ENCODE data around the gene DCAF5.
"Not testable (repeated sequence)": the region's sequence is repeated elsewhere in the genome, so short reads cannot be mapped to it uniquely, and the experiment has no call there.

The DCAF5 gene

DNA sequence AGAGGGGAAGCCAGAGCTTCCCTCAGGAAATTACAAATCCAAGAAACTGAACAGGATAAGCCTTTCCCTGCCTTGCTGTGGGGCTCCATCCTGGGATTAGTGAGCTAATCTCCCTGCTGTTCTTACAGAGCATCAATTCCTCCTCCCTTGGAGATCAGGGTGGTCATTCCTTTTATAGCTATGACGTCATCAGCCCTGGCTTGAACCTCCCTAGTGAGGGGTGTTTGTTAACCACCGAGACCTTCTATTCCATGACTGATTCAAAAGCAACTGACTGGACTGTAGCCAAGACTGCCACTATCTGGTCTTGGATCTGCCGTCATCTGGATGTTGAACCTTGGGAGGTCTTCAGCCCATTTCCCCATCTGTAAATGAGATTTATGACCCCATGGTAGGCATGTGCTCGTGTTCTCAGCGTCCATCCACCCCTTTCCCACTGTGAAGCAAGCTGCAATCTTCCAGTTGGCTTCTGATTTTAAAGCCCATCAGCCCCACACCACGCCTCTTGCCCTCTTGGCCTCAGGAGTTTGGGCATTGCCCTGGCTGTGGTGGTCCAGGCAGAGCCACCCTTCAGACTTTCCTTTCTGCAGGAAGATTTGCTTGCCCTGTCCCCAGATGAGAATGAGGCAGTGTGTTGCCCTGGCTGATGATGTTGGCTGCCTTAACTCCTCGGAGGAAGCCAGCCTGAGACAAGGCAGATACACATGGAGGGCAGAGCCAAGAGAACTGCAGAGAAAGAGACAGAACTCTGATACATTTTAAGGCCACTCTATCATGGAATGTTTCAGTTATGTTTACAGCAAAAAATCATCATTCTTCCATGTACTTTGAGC lies 114.2 kb downstream of the DCAF5 start:
- DNase-seq, result no peak

DNA sequence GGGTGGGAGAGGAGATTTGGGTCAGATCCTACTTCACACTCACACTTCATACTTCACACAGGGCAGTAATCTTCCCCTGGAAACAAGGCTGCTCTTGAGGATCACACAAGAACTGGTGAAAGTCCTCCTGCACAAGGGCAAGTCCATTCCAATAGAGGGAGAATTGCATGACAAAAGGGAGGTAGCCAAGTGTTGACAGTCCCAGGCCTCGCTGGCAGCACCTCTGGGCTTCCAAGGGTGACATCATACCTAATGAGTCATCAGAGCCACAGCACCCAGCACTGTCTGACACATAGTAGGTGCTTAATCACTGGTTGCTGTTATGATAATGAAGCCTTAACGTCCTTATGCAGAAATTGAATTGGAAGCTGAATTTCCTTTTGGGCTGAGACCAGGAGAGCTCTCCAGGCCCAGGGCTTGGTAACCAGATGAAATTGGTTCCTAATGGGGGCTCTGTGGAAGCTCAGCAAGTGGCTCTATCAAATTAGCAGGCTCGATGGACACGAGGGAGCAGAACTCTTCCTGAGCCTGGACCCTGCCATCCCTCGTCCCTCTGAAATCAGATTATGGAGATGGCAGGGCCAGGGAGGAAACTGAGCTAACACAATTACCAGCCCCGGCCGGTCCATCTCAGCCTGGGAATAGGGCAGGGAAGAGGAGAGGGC lies 115.0 kb downstream of the DCAF5 start:
- no peak for DNase-seq

DNA sequence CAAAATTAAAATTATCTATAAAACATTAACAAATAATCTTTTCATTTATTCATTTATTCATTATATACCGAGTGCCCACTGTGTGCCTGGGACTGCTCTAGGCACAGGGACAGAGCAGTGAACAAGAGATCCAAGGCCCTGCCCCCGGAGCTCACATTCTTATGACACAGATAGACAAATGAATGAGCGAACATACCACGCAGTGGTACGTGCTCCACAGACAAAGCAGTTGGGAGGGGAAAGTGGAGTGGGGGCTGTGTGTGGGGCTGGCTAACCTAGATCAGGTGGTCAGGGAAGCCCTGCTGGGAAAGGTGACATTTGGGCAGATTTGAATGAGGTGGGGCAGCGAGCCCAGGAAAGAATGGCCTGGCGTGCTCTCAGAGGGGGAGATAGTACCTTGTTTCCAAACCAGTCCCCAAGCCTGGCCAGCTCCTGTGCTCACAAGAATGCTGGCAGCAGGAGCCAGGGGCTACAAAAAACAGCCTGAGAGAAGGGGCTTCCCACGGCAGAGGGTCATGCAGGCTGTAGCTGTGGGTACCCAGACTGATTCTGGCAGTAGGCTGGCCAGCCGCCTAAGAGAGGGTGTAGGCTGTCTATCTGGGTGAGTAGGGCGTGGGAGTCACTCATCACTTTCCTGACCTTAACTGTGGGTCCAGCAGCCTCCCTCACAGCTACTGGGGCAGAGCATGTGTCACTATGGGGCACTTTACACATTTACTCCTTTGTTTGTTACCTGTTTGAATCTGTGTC lies 116.0 kb downstream of the DCAF5 start:
- DNase-seq, result no peak

DNA sequence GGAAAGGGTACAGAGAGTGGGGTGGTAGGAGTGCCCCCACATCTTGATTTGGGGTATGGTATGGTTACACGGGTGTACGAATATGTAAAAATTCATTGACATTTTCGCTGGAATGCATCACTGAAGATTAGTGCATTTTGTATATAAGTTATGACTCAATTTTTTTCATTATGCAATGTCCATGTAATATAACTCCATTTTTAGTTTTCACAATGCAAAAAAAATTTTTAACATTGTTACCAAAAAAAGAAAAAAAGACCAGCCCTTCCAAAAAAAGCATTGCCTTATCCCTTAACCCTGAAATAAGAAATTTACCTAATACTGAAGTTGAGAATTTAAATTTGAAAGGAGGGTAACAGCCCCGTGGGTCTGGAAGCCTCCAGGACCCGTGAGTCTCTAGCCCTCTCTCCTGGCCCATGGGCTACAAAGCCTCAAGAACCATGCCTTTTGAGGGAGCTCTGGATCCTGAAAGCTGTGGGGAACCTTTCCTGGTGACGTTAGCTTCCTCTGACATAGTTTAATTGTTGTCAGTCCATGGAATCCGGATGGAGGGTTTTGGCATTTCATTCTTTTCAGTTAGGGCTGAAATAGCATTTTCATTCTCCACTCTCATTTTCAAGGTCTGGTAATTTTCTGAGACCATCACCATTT lies 118.2 kb downstream of the DCAF5 start:
- DNase-seq, result no peak

DNA sequence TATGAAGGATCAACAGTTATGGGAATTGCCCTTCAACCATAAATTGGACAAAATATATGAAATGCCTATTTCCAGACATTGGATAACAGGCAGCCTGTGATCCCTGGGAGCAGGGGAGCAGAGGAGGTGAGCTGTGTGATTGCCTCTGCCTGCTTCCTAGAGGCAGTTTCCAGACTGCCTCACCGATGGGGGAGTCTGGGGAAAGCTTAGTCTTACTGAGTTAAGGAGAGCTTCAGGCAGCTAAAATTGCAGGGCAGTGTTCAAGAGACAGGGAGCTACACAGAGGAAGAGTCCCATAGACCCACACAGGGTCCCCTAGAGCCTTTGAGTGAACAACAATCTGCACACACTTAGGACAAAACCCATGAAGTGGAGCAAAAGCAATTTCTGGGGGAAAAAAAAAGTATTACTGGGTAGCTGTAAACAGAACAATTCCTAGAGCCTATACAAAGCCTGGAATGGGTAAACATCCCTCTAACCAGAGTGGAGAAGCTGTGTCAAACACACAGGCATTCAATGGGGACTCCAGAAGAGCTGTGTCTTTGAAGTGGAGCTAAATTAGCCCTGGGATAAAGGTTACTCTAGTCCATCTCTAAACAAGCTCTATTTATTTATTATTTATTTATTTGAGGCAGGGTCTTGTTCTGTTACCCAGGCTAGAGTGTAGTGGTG lies 125.5 kb downstream of the DCAF5 start:
- no peak for DNase-seq

DNA sequence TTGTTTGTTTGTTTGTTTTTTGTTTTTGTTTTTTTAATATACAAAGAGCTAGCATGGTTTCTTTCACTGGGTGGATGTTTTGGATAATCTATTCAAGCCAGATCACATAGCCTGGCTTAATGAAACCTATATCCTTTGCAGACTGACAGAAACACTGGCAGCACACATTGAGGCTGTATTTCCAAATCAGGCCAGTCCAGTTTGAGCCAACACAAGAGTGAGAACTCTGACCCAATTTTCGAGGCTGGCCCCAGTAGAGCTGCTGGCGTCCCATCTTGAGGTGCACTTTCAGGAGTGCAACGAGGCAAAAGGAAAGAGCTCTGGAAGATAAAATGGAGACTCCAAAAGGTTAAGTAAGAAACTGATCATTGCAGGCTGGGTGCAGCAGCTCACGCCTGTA lies 129.9 kb downstream of the DCAF5 start:
- DNase-seq, result no peak

DNA sequence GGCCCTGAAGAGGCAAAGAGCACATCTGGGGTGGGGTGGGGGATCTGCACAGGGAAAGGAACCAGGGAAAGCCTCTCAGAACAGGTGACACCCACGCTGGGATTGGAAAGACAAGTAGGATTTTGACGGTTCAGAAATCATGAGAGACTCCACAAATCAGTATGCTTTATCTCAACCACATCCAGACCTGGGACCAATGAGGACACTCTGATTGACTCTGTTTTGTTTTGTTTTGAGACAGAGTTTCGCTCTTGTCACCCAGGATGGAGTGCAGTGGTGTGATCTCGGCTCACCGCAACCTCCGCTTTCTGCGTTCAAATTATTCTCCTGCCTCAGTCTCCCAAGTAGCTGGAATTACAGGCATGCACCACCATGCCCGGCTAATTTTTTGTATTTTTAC lies 130.8 kb downstream of the DCAF5 start:
- DNase-seq, result not testable (repeated sequence)

DNA sequence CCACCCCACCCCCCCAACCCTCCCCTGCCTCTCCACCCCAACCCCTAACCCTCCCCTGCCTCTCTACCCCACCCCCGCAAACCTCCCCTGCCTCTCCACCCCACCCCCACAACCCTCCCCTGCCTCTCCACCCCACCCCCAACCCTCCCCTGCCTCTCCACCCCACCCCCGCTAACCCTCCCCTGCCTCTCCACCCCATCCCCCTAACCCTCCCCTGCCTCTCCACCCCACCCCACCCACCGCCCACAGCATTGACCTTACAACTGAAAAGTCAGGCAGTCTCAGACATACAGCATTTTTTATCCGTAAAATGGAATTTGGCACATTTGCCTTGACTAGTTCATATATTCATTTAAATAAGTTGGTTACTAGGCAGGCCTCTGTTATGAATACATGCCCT lies 135.2 kb downstream of the DCAF5 start:
- no peak for DNase-seq

DNA sequence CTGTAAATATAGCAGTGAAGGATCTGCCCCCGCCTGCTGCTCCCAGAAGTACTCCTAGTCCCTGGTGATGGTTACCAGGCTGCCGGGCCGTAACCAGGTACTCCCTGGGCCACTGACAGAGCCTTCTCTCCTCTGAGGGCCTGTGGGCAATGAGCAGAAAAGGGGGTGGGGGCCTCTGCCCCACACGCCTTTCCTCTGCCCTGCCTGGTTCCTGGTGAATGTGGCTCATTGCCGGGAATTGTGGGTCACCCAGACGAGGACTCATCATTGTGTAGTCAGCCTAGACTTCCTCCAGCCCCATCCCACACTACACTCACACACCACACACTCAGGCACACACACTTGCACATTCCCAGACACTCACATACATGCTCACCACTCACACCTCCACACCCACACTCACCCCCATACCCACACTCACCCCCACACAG lies 138.1 kb downstream of the DCAF5 start:
- no peak for DNase-seq

DNA sequence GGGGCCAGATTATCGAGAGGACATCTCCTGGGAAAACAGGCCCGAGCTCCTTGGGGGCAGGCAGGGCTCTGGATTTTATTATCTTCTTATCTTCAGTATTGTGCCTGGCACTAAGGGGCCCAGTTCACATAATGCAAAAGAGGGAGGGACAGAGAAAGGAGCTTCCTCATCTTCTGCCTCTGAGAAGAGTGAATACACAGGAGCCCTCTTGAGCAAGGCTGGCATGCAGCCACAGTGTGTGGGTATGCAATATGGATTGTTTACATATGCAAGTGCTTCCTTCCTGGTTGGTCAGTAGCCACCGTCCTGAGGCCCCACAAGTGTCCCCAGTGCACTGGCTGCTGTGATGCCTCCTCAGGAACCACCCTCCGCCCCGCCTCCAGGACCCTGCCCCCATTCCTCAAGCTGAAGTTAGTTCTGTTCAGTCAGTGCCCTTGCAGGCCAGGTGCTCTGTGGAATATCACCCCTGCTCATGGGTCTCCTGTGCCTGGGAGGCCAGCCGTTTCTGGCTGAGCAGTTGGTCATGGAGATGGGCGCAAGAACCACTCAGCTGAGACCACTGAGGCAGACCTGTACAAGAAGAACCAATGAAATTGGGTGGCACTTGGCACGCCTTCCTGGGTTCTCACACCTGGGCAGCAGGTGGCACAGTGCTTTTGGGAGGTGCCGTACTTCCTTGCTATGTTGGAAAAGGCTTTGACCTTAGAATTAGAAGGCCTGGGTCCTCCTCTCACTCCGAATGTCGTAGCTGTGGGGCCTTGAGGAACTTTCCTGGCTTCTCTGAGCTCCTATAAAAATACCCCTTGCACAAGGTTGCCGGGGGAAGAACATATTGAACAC lies 138.8 kb downstream of the DCAF5 start:
- no peak for DNase-seq

DNA sequence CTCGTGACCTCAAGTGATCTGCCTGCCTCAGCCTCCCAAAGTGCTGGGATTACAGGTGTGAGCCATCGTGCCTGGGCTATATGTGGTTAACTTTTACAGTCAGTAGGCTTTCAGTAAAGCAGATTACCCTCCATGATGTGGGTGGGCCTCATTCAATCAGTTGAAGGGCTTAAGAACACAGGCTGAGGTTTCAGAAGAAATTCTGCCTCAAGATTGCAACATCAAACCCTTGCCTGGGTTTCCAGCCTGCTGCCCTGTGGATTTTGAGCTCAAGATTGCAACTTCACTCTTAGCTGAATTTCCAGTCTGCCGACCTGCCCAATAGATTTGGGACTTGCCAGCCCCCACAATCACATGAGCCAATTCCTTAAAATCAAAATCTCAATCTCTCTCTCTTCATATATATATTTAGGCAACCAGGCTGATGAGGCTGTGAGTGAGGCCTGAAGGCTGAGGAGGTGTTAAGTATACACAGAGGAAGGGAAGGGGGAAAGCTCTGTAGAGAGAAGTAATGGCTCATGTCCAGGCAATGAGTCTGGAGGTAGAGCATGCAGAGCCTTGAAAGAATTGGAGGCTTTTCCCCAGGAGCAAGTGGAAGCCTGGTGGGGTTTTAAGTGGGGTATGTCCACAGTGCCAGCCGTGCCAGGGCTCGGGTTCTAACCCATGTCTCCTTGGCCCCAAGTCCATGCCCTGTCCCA lies 140.5 kb downstream of the DCAF5 start:
- DNase-seq, result no peak

DNA sequence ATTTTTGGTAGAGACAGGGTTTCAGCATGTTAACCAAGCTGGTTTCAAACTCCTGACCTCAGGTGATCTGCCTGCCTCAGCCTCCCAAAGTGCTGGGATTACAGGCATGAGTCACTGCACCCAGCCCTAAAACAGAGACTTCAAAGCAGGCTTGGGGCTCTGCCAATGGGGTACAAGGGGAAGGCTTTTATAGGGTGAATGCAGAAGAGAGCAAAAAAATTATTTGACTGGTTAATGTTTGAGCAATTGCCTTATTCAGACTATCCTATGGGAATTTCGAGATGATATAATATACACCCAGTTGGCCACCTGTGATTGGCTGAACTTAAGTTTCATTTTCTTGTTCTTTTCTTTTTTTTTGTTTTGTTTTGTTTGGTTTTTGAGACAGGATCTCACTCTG lies 142.3 kb downstream of the DCAF5 start:
- DNase-seq, result peak; percentile 61

DNA sequence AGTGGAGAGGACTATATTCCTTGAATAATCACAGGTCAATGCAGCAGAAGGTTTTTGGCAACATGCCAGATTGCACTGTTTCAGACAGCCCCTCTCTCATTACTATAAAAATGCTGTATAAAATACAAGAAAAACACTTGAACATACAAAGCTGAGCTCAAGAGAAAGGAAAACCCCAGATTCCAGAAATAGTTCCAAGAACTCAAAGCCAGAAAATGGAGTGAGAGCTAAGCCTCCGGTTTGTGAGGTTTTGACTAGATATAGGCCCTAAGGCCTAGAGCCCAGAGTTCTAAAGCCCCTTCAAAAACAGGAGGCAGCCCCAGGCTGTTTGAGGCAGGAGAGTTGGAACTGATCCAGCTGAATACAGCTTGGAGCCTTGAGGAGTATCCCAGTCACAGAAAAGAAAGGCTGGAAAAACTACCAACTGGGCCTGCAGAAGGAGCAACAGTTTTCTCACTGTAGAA lies 144.5 kb downstream of the DCAF5 start:
- no peak for DNase-seq

DNA sequence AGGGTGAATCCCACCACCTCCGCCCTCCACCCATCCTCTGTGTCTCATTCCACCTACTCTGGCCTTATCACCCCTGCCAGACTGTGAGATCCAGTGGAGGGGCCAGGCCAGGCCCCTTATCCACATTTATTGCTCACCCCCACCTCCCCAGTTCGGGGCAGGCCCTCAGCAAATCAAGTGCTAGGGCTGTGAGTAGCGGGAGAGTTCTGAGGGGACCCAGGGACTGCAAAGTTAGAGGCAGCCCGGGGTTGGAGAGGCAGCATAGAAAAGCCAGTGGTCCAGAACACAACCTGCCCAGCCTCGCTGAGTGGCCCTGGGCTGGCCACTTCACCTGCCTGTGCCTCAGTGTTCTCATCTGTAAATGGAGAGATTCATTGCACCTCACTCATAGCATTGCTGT lies 146.6 kb downstream of the DCAF5 start:
- DNase-seq, result no peak

DNA sequence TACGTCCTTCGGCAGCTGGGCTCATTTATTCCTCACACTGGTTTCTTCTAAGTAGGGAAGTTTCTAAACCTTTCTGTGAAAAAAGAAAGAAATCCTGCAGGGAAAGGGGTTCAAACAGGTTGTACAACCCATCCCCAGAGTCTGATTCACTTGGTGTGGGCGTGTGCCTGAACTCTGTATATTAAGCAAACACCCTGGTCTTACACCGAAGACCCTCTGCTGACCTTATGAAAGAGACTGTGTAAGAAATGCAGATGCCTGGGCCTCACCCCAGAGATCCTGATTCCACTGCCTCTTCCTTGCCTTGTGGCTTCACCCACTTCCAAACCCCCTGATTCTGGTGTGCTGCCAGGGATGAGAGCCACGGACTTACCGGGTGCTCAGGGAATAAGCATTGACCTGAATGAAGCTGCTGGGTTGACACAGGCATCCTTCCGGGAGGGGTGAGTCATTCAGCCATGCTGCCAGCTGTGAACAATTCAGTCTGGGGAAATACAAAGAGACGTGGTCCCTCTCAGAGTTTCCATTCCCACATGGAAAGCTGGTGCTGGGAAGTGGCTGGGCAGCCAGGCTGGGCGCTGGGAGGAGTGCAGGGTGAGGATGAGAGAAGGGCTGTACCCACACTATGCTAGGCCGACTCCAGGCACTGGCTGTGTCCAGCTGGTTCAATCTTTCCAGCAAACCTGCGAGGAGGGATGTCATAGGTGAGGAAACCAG lies 147.3 kb downstream of the DCAF5 start:
- DNase-seq, result no peak

DNA sequence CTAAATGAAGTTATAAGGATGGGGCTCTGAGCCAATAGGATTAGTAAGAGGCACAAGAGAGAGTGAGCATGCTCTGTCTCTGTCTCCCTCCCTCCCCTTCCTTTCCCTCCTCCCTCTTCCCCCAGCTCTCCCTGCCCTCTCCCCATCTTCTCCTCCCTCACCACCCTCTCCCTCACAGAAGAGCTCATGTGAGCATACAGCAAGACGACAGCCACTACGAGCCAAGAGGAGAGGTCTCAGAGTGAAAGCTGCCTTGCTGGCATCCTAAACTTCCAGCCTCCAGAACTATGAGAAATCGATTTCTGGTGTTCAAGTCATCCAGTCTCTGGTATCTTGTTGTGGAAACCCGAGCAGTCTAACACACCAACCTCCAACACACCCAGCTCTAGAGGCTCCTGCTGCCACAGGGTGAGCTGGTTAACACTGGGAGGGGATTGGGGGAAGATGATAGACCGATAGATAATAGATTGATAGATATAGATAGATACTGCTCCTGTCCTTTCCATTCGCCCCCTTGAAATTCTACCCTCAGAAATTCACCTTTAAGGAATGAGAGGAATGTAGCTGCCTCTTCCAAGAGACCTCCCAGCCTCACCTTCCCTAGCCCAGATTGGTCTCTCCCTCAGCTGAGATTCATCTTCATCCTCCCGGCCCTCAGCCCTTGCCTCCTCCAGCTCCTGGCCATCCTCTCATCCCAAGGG lies 148.0 kb downstream of the DCAF5 start:
- DNase-seq, result no peak

DNA sequence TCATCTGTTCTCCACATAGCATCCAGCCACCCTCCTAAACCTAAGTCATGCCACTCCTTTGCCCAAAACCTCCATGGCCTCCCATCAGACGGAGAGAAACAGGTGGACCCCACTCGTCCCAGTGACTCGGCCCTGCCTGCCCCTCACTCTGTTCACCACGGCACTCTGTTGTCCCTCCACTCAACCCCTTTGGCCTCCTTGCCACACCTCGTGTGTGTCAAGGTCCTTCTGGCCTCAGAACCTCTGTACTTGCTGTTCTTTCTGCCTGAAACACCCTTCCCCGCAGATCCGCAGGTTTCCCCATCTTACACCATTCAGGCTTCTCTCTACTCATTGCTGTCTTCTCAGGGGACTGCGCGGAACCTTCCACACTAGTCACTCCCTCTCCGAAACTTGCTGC lies 149.3 kb downstream of the DCAF5 start:
- DNase-seq, result no peak

DNA sequence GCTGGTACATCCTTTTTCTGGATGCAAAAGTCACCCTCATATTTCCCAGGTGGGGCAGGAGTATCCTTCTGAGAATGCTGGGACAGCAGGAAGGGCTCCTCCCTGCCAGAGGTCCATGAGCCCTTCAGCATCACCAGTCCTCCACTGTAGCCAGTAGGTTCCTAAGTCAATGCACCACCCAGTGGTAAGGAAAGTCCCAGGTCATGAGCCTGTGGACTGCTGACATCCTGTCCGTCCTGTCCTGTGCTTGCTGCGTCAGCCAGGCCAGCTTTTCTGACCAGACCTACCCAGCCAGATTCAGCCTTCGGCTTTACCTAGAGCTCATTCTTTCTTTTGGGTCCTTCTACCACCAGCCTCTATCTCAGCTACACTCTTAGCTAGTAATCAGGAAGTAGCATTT lies 150.8 kb downstream of the DCAF5 start:
- DNase-seq, result peak; percentile 37

DNA sequence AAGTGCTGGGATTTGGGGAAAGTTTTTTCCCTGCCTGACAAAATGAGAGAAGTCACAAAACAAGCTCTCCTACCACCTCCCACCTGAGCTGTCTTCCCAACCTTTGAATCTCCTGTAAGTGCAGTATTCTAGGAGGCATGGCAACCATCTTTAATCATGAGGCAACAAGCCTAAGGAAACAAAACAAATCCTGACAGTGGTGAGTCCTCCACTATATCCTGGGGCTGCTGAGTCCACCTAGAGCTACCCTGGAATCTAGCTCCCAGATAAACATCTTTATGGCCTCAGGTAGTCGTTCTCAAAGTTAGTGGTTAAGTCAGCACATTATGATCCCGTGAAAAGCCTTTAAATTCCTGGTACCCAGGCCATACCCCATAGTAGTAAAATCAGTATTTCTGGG lies 151.5 kb downstream of the DCAF5 start:
- no peak for DNase-seq

All from CD4-positive, alpha-beta T cell treated with Interleukin-17A for 4 hours (primary cell).